Neural cell (in vitro differentiated cells): Measurements from ENCODE around the gene UCK2. TPM values are rescaled to one million over a fixed set of nuclear protein-coding genes. Genes with fewer than 3 reads are reported as not detected.

Experiments used
- H2AFZ ChIP-seq: fragments of 200-600, 300-800 bp; sonication (generic), shearing (Covaris generic); 2 replicates; pipeline ENCODE4 v1.6.0; 2014; ENCODE audit warnings: low read depth, mild to moderate bottlenecking, antibody characterized with exemption, low read length, moderate library complexity
- H3F3A ChIP-seq: fragments of 200-600 bp; shearing (Covaris generic); 2 replicates; pipeline ENCODE4 v1.6.1; 2016; ENCODE audit warnings: mild to moderate bottlenecking, moderate library complexity, mixed read lengths, antibody characterized with exemption, low read length; ENCODE audit not compliant: insufficient read depth, poor library complexity, severe bottlenecking
- H3K27ac ChIP-seq: fragments of 200-600, 300-800 bp; sonication (generic), shearing (Covaris generic); 2 replicates; pipeline ENCODE4 v1.5.1; 2014; ENCODE audit warnings: mild to moderate bottlenecking, low read length, moderate library complexity
- H3K27me3 ChIP-seq: fragments of 300-800, 200-600 bp; sonication (generic), shearing (Covaris generic); 2 replicates; pipeline ENCODE4 v1.6.0; 2014; ENCODE audit warnings: mild to moderate bottlenecking, low read depth, low read length, moderate library complexity; ENCODE audit not compliant: insufficient read depth
- H3K36me3 ChIP-seq: fragments of 300-800, 200-600 bp; sonication (generic), shearing (Covaris generic); 2 replicates; pipeline ENCODE4 v1.5.1; 2014; ENCODE audit warnings: mild to moderate bottlenecking, antibody characterized with exemption, low read length, moderate library complexity; ENCODE audit not compliant: insufficient read depth
- H3K4me2 ChIP-seq: fragments of 300-800, 200-600 bp; sonication (generic), shearing (Covaris generic); 2 replicates; pipeline ENCODE4 v1.6.0; 2014; ENCODE audit warnings: mild to moderate bottlenecking, low read length
- H3K4me3 ChIP-seq: fragments of 300-800, 200-600 bp; sonication (generic), shearing (Covaris generic); 2 replicates; pipeline ENCODE4 v1.5.1; 2014; ENCODE audit warnings: mild to moderate bottlenecking, low read length, moderate library complexity
- H3K79me2 ChIP-seq: fragments of 200-600 bp; shearing (Covaris generic); replicated peaks from 2 replicates; pipeline ENCODE4 v1.6.0; 2014; ENCODE audit warnings: mild to moderate bottlenecking, low read length, moderate library complexity; ENCODE audit not compliant: insufficient read depth
- H3K9ac ChIP-seq: fragments of 300-800, 200-600 bp; sonication (generic), shearing (Covaris generic); 2 replicates; pipeline ENCODE4 v1.6.1; 2016; ENCODE audit warnings: mild to moderate bottlenecking, low read length, mixed read lengths
- H3K9me2 ChIP-seq: fragments of 200-600 bp; shearing (Covaris generic); 2 replicates; pipeline ENCODE4 v1.6.1; 2016; ENCODE audit warnings: mild to moderate bottlenecking, low read length, mixed read lengths; ENCODE audit not compliant: insufficient read depth
- H3K9me3 ChIP-seq: fragments of 200-600, 300-800 bp; sonication (generic), shearing (Covaris generic); 2 replicates; pipeline ENCODE4 v1.6.1; 2016; ENCODE audit warnings: mild to moderate bottlenecking, mixed run types, low read length, moderate library complexity, mixed read lengths
- H4K20me1 ChIP-seq: fragments of 200-600 bp; shearing (Covaris generic); 2 replicates; pipeline ENCODE4 v1.6.1; 2016; ENCODE audit warnings: mild to moderate bottlenecking, mixed run types; ENCODE audit not compliant: insufficient read depth
- EP300 ChIP-seq: fragments of 450-650 bp; conservative IDR thresholded peaks from 2 replicates; pipeline ENCODE4 v1.6.1; 2014; ENCODE audit warnings: antibody characterized with exemption, mild to moderate bottlenecking, moderate library complexity; ENCODE audit not compliant: poor library complexity, severe bottlenecking
- EZH2 ChIP-seq: fragments of 200-600, 300-800 bp; shearing (Covaris generic), sonication (generic); IDR thresholded peaks from 2 replicates; pipeline ENCODE4 v1.6.1; 2014; ENCODE audit warnings: antibody characterized with exemption, low read length, borderline replicate concordance, mild to moderate bottlenecking; ENCODE audit not compliant: insufficient read depth, poor library complexity, severe bottlenecking
- MXI1 ChIP-seq: fragments of 450-650 bp; conservative IDR thresholded peaks from 2 replicates; pipeline ENCODE4 v1.6.1; 2014; ENCODE audit warnings: antibody characterized with exemption, mild to moderate bottlenecking; ENCODE audit not compliant: poor library complexity, severe bottlenecking
- RAD21 ChIP-seq: fragments of 450-650 bp; conservative IDR thresholded peaks from 2 replicates; pipeline ENCODE4 v1.6.1; 2014; ENCODE audit warnings: antibody characterized with exemption, mild to moderate bottlenecking, moderate library complexity
- SMC3 ChIP-seq: fragments of 450-650 bp; conservative IDR thresholded peaks from 2 replicates; pipeline ENCODE4 v1.6.1; 2014; ENCODE audit warnings: antibody characterized with exemption, mild to moderate bottlenecking, moderate library complexity; ENCODE audit not compliant: poor library complexity
- TAF1 ChIP-seq: IDR thresholded peaks from 2 replicates; pipeline ENCODE4 v1.6.1; 2012; ENCODE audit warnings: low read depth
- polyA plus RNA-seq: library from polyadenylated mRNA; depleted of rRNA; stranded (reverse); fragments of >200 nt; gene quantifications from 2 replicates; pipeline ENCODE4 v1.2.3, GENCODE V29; 2014
- TF ChIP-seq, protein P1 (sequence below): IDR thresholded peaks from 2 replicates; pipeline ENCODE4 v1.6.1; 2012; ENCODE audit warnings: borderline replicate concordance
- TF ChIP-seq, protein P2 (sequence below): fragments of 450-650 bp; IDR thresholded peaks from 2 replicates; pipeline ENCODE4 v1.5.1; 2014; ENCODE audit warnings: antibody characterized with exemption, mild to moderate bottlenecking, moderate library complexity; ENCODE audit not compliant: poor library complexity, severe bottlenecking

UCK2 gene
- polyA plus RNA-seq, 1 donor from 2014 or later: 36.0 TPM

- H3K27ac ChIP-seq: no peak overlapping the region
- no peak overlapping the region for H2AFZ ChIP-seq
- no peaks in the 10 kb centered on the region for H3K9me2 ChIP-seq
- H3K79me2 ChIP-seq: no peaks in the 10 kb centered on the region
- H3K27me3 ChIP-seq: no peaks in the 10 kb centered on the region
- H3K4me2 ChIP-seq: no peak overlapping the region
- H4K20me1 ChIP-seq: no peaks in the 10 kb centered on the region
- peaks cover 16% of the 10 kb centered on the region for H3K36me3 ChIP-seq
- H3K9me3 ChIP-seq: no peaks in the 10 kb centered on the region
- H3F3A ChIP-seq: no peaks in the 10 kb centered on the region
- H3K4me3 ChIP-seq: no peak overlapping the region
- TF ChIP-seq EP300: no peak
- TF ChIP-seq, protein P1, sequence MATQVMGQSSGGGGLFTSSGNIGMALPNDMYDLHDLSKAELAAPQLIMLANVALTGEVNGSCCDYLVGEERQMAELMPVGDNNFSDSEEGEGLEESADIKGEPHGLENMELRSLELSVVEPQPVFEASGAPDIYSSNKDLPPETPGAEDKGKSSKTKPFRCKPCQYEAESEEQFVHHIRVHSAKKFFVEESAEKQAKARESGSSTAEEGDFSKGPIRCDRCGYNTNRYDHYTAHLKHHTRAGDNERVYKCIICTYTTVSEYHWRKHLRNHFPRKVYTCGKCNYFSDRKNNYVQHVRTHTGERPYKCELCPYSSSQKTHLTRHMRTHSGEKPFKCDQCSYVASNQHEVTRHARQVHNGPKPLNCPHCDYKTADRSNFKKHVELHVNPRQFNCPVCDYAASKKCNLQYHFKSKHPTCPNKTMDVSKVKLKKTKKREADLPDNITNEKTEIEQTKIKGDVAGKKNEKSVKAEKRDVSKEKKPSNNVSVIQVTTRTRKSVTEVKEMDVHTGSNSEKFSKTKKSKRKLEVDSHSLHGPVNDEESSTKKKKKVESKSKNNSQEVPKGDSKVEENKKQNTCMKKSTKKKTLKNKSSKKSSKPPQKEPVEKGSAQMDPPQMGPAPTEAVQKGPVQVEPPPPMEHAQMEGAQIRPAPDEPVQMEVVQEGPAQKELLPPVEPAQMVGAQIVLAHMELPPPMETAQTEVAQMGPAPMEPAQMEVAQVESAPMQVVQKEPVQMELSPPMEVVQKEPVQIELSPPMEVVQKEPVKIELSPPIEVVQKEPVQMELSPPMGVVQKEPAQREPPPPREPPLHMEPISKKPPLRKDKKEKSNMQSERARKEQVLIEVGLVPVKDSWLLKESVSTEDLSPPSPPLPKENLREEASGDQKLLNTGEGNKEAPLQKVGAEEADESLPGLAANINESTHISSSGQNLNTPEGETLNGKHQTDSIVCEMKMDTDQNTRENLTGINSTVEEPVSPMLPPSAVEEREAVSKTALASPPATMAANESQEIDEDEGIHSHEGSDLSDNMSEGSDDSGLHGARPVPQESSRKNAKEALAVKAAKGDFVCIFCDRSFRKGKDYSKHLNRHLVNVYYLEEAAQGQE: no peak
- TF ChIP-seq RAD21: no peak
- TF ChIP-seq, protein P2, sequence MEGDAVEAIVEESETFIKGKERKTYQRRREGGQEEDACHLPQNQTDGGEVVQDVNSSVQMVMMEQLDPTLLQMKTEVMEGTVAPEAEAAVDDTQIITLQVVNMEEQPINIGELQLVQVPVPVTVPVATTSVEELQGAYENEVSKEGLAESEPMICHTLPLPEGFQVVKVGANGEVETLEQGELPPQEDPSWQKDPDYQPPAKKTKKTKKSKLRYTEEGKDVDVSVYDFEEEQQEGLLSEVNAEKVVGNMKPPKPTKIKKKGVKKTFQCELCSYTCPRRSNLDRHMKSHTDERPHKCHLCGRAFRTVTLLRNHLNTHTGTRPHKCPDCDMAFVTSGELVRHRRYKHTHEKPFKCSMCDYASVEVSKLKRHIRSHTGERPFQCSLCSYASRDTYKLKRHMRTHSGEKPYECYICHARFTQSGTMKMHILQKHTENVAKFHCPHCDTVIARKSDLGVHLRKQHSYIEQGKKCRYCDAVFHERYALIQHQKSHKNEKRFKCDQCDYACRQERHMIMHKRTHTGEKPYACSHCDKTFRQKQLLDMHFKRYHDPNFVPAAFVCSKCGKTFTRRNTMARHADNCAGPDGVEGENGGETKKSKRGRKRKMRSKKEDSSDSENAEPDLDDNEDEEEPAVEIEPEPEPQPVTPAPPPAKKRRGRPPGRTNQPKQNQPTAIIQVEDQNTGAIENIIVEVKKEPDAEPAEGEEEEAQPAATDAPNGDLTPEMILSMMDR: no peak
- TF ChIP-seq EZH2: no peak
- no peak for TF ChIP-seq MXI1
- no peak for TF ChIP-seq SMC3
- TF ChIP-seq TAF1: no peak
- no peak overlapping the region for H3K9ac ChIP-seq
These were observed 68.0 kb downstream of the UCK2 start for GRCh38 chr1:165895451-165895871.

DNA sequence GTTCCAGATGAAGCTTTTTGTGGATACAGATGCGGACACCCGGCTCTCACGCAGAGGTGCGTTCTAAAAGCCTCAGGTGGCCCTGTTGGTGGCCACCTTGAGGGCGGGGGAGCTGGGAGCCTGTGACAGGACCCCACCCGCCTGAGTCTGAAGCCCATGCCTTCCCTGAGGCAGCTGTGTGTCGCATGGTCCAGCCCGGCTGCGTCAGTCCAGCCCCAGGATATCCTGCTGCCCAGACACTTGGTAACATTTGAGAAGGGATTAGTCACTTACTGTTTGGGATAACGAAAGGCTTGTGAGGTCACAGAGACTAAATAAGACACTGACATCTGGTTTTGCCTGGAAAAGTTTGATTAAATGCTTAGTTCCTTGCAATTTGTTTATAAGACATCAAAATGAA is 68.9 kb downstream of the UCK2 start:
- no peak overlapping the region for H2AFZ ChIP-seq
- TF ChIP-seq RAD21: no peak
- TF ChIP-seq MXI1: no peak
- TF ChIP-seq EZH2: no peak
- no peak for TF ChIP-seq SMC3
- no peaks in the 10 kb centered on the region for H4K20me1 ChIP-seq
- H3K4me3 ChIP-seq: no peak overlapping the region
- H3K9me3 ChIP-seq: no peaks in the 10 kb centered on the region
- H3F3A ChIP-seq: no peaks in the 10 kb centered on the region
- H3K9ac ChIP-seq: no peak overlapping the region
- H3K27ac ChIP-seq: no peak overlapping the region
- H3K4me2 ChIP-seq: no peak overlapping the region
- H3K36me3 ChIP-seq: peaks cover 13% of the 10 kb centered on the region
- no peaks in the 10 kb centered on the region for H3K79me2 ChIP-seq
- no peaks in the 10 kb centered on the region for H3K27me3 ChIP-seq
- H3K9me2 ChIP-seq: no peaks in the 10 kb centered on the region
